Measurements from ENCODE around the gene NR4A2.
A peak's percentile ranks its signal among the peaks of the same experiment; 100 is the strongest.

Gene NR4A2

GRCh38 chr2:156339865-156340264 is 7.3 kb upstream of the NR4A2 start:
- DNase-seq (ENCODE audit: low read depth) = no peak

- no peak for DNase-seq (ENCODE audit: low read depth)
These were observed 6.8 kb upstream of the NR4A2 start for GRCh38 chr2:156339110-156339847.

- DNase-seq (ENCODE audit: low read depth) = no peak
These were observed 6.1 kb upstream of the NR4A2 start for GRCh38 chr2:156338578-156338977.

- peak; percentile 75 for DNase-seq (ENCODE audit: low read depth)
These were observed 2.3 kb upstream of the NR4A2 start for GRCh38 chr2:156334496-156335478.

- DNase-seq (ENCODE audit: low read depth) = peak; percentile 68
These were observed 1.5 kb upstream of the NR4A2 start for GRCh38 chr2:156333951-156334495.

GRCh38 chr2:156333274-156333950 is 891 bp upstream of the NR4A2 start:
- DNase-seq (ENCODE audit: low read depth) = no peak

- DNase-seq (ENCODE audit: low read depth) = no peak
These were observed 312 bp downstream of the NR4A2 start for GRCh38 chr2:156332284-156332533.

- no peak for DNase-seq (ENCODE audit: low read depth)
These were observed 793 bp downstream of the NR4A2 start for GRCh38 chr2:156331572-156332283.

- no peak for DNase-seq (ENCODE audit: low read depth)
These were observed 2.4 kb downstream of the NR4A2 start for GRCh38 chr2:156329927-156330726.

GRCh38 chr2:156329031-156329926 is 3.2 kb downstream of the NR4A2 start:
- DNase-seq (ENCODE audit: low read depth) = no peak

- no peak for DNase-seq (ENCODE audit: low read depth)
These were observed 4.5 kb downstream of the NR4A2 start for GRCh38 chr2:156327835-156328695.

- no peak for DNase-seq (ENCODE audit: low read depth)
These were observed 5.9 kb downstream of the NR4A2 start for GRCh38 chr2:156326526-156327095.

GRCh38 chr2:156325688-156326525 is 6.6 kb downstream of the NR4A2 start:
- no peak for DNase-seq (ENCODE audit: low read depth)

GRCh38 chr2:156323754-156324153 is 8.8 kb downstream of the NR4A2 start:
- DNase-seq (ENCODE audit: low read depth) = no peak

GRCh38 chr2:156322686-156323231 is 9.8 kb downstream of the NR4A2 start:
- DNase-seq (ENCODE audit: low read depth) = no peak

GRCh38 chr2:156322051-156322685 is 10.4 kb downstream of the NR4A2 start:
- DNase-seq (ENCODE audit: low read depth) = no peak

Data from activated gamma-delta T cell treated with anti-CD3 and anti-CD28 coated beads, Interleukin-2, amount 50 U/mL, for 16 hours (primary cell).